GM23338 (cell line): Measurements from ENCODE around the gene FLNB.

Source experiments
- CTCF ChIP-seq, 2 experiments: fragments of 200-600 bp in 1 of 2; sonication (generic) in 1 of 2; conservative IDR thresholded peaks; 2 replicates each; pipeline versions ENCODE4 v1.5.1 to v1.6.1; 2016 to 2017; ENCODE audit warnings: antibody characterized with exemption in 2 of 2, low read depth in 2 of 2, mild to moderate bottlenecking in 2 of 2, moderate library complexity in 1 of 2
- ETS1 ChIP-seq: IDR thresholded peaks from 2 replicates; pipeline ENCODE4 v1.6.1; 2016; ENCODE audit warnings: antibody characterized with exemption
- EZH2 ChIP-seq: fragments of 200-600 bp; sonication (generic); IDR thresholded peaks from one replicate; pipeline ENCODE4 v1.8.0; 2017; ENCODE audit warnings: antibody characterized with exemption, mild to moderate bottlenecking, low read depth; ENCODE audit not compliant: unreplicated experiment
- EZH2phosphoT487 ChIP-seq: fragments of 200-600 bp; sonication (generic); IDR thresholded peaks from one replicate; pipeline ENCODE4 v1.8.1; 2018; ENCODE audit warnings: antibody characterized with exemption; ENCODE audit not compliant: unreplicated experiment
- JUNB ChIP-seq: IDR thresholded peaks from one replicate; pipeline ENCODE4 v1.6.1; 2016; ENCODE audit warnings: antibody characterized with exemption; ENCODE audit not compliant: unreplicated experiment
- POLR2AphosphoS5 ChIP-seq: IDR thresholded peaks from 2 replicates; pipeline ENCODE4 v1.6.1; 2016; ENCODE audit warnings: antibody characterized with exemption, low read depth
- REST ChIP-seq: IDR thresholded peaks from one replicate; pipeline ENCODE4 v1.6.1; 2018; ENCODE audit warnings: antibody characterized with exemption; ENCODE audit not compliant: unreplicated experiment
- STAT1 ChIP-seq: IDR thresholded peaks from one replicate; pipeline ENCODE4 v1.6.1; 2016; ENCODE audit warnings: antibody characterized with exemption; ENCODE audit not compliant: unreplicated experiment
- ZNF114 ChIP-seq: fragments of 250-450 bp; sonication (Bioruptor Pico); IDR thresholded peaks from 2 replicates; pipeline ENCODE4 v1.5.0; 2020; ENCODE audit warnings: mild to moderate bottlenecking, moderate library complexity
- ZNF462 ChIP-seq: fragments of 250-450 bp; sonication (Bioruptor Pico); IDR thresholded peaks from 2 replicates; pipeline ENCODE4 v1.5.0; 2020; ENCODE audit warnings: mild to moderate bottlenecking, moderate library complexity

- TF ChIP-seq CTCF (conservative IDR thresholded peaks at IDR 0.05; ENCODE audit: low read depth in 2 of 2) (no peak), POLR2AphosphoS5 (no peak), ETS1 (no peak), JUNB (no peak), EZH2 (no peak), REST (no peak), ZNF462 (CRISPR knock-in tag) (no peak), STAT1 (no peak), ZNF114 (CRISPR knock-in tag) (no peak), EZH2phosphoT487 (no peak)
Observed at GRCh38 chr3:58084166-58084565, 75.9 kb downstream of the FLNB start.
